ENCODE measurements around the gene TOX2.

Gene TOX2

GRCh38 chr20:43914311-43915210 lies at the start of gene TOX2:
Gene TOX2, plus strand, starts transcription at chr20:43914852. Its CDS starts 40 bp downstream, at chr20:43914892.
- ATAC-seq: peak; percentile 48 to 53

GRCh38 chr20:43868091-43868490 lies 46.6 kb upstream of the TOX2 start:
- no peak for ATAC-seq

GRCh38 chr20:43870484-43870883 lies 44.2 kb upstream of the TOX2 start:
- no peak for ATAC-seq

- no peak for ATAC-seq
These were observed 35.9 kb upstream of the TOX2 start for GRCh38 chr20:43878776-43879175.

- no peak for ATAC-seq
These were observed 20.7 kb upstream of the TOX2 start for GRCh38 chr20:43893930-43894329.

- no peak for ATAC-seq
These were observed 20.2 kb upstream of the TOX2 start for GRCh38 chr20:43894491-43894890.

- ATAC-seq: no peak
These were observed 19.4 kb upstream of the TOX2 start for GRCh38 chr20:43895235-43895634.

GRCh38 chr20:43899274-43900120 lies 15.2 kb upstream of the TOX2 start:
- no peak for ATAC-seq

- no peak for ATAC-seq
These were observed 14.6 kb upstream of the TOX2 start for GRCh38 chr20:43900121-43900466.

- ATAC-seq: no peak
These were observed 14.2 kb upstream of the TOX2 start for GRCh38 chr20:43900496-43900895.

GRCh38 chr20:43901296-43901695 lies 13.4 kb upstream of the TOX2 start:
- ATAC-seq: no peak

- ATAC-seq: no peak
These were observed 10.5 kb upstream of the TOX2 start for GRCh38 chr20:43903953-43904826.

GRCh38 chr20:43904827-43905177 lies 9.8 kb upstream of the TOX2 start:
- ATAC-seq: no peak

- ATAC-seq: no peak
These were observed 8.1 kb upstream of the TOX2 start for GRCh38 chr20:43906505-43907034.

GRCh38 chr20:43909211-43909610 lies 5.4 kb upstream of the TOX2 start:
- ATAC-seq: no peak

- ATAC-seq: no peak
These were observed 4.9 kb upstream of the TOX2 start for GRCh38 chr20:43909720-43910119.

GRCh38 chr20:43910564-43910963 lies 4.1 kb upstream of the TOX2 start:
- no peak for ATAC-seq

- ATAC-seq: no peak
These were observed 3.6 kb upstream of the TOX2 start for GRCh38 chr20:43911066-43911465.

- ATAC-seq: no peak
These were observed 1.2 kb upstream of the TOX2 start for GRCh38 chr20:43913291-43914025.

- peak; percentile 69 to 71 for ATAC-seq
These were observed 790 bp downstream of the TOX2 start for GRCh38 chr20:43915211-43916072.

Data from activated CD4-positive, CD25-positive, alpha-beta regulatory T cell treated with anti-CD3 and anti-CD28 coated beads, Interleukin-2, amount 50 U/mL, for 24 hours (primary cell).